Right renal pelvis (tissue), 4 donors: ENCODE data around the gene LRRC4C. TPM values are rescaled to one million over a fixed set of nuclear protein-coding genes. Genes with fewer than 3 reads are reported as not detected.

ENCODE experiments used
- DNase-seq, 4 donors: peaks; one replicate each; pipeline ENCODE4 v3.0.0-alpha.2; 2013; ENCODE audit warnings: low read depth in 4 of 4, low spot score in 3 of 4, missing footprints in 1 of 4
- polyA plus RNA-seq, 4 donors: library from polyadenylated mRNA; unstranded; fragments of 120-200 nt; gene quantifications; one replicate each; pipeline ENCODE4 v1.2.1, GENCODE V29; 2013; ENCODE audit not compliant: insufficient read length in 4 of 4

LRRC4C gene
- polyA plus RNA-seq, 4 donors, result 11.0 to 16.5 (median 14.2) TPM

- DNase-seq, result no peak
These were observed 1296.3 kb downstream of the LRRC4C start for GRCh38 chr11:40162901-40163883.

DNA sequence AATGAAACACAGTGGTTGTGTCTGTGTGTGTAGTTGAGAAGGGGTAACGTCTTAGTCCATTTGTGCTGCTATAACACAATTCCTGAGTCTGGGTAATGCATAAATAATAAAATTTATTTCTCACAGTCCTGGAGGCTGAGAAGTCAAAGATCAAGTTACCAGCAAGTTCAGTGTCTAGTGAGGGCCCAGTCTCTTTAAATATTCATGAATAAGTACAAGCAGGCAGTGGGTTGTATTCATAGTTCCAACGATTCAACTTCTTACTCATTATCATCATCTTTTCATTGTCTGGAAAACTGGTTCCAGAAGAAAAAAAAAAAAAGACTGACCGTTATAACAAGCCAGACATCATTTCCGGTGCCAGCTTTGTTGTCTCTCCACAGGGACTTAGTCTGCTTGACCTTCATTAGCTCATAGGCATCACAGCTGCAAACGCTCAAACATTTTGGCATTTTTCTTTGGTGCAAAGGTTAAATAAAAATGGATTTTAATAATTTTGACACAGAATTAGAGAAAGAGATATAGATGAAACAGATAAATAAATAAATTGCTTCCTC, 1297.5 kb downstream of the LRRC4C start:
- DNase-seq, result no peak

DNA sequence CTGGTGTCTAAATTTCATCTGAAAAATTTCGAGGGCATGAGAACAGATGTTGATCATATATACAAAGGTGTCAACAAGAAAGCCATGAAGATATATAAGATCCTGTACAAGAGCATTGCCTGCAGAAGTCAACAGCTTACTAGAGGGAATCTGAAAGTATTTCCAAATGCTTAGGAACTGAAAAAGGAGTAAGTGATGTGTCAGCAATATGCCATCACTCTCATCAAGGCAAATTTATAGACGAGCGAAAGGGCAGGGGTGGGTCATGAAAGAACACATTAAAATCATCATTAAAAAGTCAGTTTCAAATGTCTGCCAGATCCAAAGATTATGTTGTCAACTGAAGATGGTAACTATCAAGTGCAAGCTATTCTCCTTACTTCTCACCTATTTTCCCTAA, 1299.0 kb downstream of the LRRC4C start:
- DNase-seq, result no peak

DNA sequence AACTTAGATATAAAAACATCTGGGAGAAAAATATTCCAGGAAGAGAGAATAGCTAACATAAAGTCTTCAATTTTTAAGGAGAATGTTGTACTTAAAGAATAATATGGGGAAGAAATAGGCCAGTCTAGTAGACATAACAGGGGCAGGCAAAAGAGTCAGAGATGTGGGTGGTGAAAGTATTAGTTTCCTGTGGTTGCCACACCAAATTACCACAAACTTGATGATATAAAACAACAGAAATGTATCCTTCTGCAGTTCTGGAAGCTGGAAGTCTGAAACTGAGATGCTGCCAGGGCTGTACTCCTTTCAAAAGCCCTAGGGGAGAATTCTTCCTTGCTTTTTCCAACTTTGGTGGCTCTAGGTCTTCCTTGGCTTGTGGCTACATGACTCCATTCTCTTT, 1309.7 kb downstream of the LRRC4C start:
- DNase-seq, result no peak

- DNase-seq, result no peak
These were observed 1318.9 kb downstream of the LRRC4C start for GRCh38 chr11:40140560-40140959.

GRCh38 chr11:40139536-40139935, 1319.9 kb downstream of the LRRC4C start:
- no peak for DNase-seq

GRCh38 chr11:40139066-40139465, 1320.4 kb downstream of the LRRC4C start:
- DNase-seq, result no peak

GRCh38 chr11:40134820-40135570, 1324.5 kb downstream of the LRRC4C start:
- no peak for DNase-seq

DNA sequence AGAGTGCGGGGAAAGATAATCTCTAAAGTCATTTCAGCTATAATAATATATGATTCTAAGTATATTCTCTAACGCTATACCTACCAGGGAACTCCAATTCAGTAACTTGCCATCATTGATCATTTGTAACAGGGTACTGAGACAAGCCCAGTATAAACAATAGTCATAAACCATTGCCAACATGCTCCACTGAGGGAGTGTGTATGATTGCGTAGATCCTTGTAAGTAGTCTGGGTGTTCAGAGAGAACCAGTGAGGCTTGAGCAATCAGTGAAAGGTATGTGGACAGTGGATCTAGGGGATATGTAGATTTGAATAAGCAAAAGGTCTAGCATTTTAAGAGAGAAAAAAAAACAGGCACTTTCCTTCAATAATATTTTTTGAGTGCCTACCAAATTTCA, 1326.0 kb downstream of the LRRC4C start:
- no peak for DNase-seq

- DNase-seq, result no peak
These were observed 1326.5 kb downstream of the LRRC4C start for GRCh38 chr11:40132912-40133311.

DNA sequence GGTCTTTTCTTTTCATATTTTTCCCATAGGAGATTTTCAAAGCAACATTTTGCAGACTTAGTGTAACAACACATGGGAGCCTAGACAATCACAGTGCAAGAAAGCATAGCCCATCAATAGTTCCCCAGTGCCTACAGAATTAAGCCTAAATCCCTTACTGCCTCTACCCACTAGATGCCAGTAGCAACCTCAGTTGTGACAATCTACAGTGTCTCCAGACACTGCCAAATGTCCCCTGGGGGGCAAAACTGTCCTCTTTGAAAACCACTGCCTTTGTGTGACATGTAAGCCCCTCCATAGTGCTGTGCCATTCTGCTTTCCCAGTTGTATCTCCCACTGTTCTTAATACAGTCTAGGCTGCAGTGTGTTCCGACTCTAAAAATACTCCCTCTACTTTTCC, 1329.0 kb downstream of the LRRC4C start:
- no peak for DNase-seq

GRCh38 chr11:40129266-40129665, 1330.2 kb downstream of the LRRC4C start:
- no peak for DNase-seq

- DNase-seq, result no peak
These were observed 1334.4 kb downstream of the LRRC4C start for GRCh38 chr11:40125054-40125453.

DNA sequence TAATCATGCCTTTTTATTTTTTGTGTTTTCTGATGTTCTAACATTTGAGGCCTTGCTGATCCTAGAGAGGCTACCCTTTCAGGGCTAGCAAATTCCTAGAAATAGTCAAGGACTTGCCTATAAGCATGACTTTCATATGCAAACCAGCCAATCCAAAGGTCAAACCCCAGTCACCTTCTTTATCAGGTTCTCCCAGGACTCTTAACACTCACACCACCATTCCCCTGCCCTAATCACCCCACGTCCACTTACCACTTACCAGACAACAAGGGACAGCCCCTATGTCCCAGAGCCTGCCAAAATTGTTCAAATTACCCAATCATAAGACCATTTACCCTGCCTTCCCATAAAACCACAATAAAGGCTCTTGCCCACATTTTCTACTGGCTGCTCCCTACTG, 1339.8 kb downstream of the LRRC4C start:
- DNase-seq, result no peak

GRCh38 chr11:40118780-40119179, 1340.7 kb downstream of the LRRC4C start:
- DNase-seq, result no peak

DNA sequence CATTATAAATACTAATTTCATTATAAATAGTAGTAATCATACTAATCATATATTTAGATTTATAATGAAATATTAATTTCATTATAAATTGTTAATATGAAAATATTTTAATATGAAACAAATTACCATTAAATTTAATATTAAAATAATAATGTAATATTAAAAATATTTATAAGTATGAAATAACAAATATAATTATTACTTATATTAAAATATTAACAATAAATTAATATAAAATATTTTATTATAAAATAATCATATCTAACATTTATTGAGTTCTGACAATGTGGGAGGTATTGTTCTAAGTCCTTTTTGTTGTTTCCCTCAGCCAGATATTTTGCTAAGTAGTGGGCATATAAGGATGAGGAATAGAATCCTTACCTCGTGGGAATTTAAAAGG, 1341.4 kb downstream of the LRRC4C start:
- no peak for DNase-seq

GRCh38 chr11:40104941-40105550, 1354.4 kb downstream of the LRRC4C start:
- no peak for DNase-seq

DNA sequence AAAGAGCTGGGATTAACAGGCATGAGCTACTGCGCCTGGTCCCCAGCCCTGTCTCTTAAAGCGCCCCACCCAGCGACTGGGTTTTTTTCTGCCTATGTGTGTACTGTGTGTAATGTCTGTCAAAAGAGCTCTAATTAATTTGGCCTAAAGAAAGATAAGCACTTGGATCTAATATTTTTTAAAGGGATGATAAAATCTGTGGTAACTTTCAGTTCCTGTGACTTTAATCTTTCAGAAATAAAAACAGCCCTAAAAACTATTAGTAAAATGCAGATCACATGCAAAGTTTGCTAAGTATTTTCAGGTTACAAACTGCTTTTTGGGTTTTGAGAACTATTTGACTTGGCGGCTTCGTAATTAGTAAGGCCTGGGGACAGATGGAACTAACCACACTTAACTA, 1358.7 kb downstream of the LRRC4C start:
- DNase-seq, result no peak

DNA sequence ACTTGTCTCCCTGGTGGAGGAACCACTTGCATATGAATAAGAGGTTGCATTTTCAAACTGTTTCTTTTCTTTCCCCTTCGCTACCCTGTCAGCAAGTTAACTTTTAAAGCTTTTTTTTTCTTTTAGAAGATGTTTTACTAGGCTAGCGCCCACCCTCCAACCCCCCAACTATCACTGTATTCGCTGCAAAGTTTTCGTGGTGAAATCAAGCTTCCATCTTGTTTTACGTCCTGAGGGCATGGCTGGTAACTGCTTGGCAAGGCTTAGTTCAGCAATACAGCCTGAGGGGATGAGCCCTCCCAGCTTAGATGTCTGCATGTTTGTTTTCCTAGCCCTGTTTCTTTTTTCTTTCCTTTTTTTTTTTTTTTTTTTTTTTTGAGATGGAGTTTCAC, 1359.3 kb downstream of the LRRC4C start:
- no peak for DNase-seq

DNA sequence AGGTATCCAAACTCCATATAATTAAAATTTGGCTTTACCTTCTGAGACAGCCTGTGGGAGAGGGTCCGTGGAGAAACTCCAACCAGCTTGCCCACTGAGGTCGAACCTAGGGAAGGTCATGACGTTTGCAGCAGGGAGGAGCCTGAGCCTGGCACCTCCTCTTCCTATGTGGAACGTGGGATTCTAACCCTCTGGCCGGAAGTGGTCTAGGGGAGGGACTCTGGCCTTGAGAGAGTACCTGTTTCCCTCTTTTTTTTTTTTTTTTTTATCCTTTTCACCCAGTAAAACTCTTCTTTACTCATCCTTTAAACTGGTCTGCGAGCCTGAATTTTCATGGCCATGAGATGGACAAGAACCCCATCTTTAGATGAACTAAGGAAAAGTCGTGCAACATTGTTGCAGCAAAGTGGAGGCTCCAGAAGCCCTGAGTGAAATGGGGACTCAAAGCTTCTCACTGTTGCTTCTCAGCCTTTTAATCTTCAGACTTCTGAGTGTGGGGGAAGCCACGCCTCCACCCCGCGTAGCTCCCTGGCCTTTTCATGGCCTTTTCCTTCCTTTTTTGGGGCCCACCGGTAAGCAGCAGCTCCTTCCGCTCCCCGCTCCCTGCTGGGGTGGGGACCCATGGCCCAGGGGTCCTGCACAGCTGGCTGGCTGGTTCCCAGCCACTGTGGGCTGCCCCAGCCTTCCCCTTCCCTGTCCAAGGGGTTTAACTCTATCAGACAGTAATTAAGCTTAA, 1359.9 kb downstream of the LRRC4C start:
- DNase-seq, result no peak
